Ascending aorta (tissue), 2 donors: ENCODE results near the gene RPS2. TPM values are rescaled to one million over a fixed set of nuclear protein-coding genes. Genes with fewer than 3 reads are reported as not detected.
"Not testable (repeated sequence)": the region's sequence is repeated elsewhere in the genome, so short reads cannot be mapped to it uniquely, and the experiment has no call there.

Source experiments
- DNase-seq, 2 donors: peaks; one replicate each; pipeline ENCODE4 v3.0.0-alpha.2; 2019; ENCODE audit warnings: low spot score in 2 of 2
- H3K27ac ChIP-seq, 2 donors: fragments of 200-600 bp; sonication (generic); one replicate each; pipeline ENCODE4 v1.5.1; 2016 to 2017; ENCODE audit warnings: mild to moderate bottlenecking in 1 of 2
- H3K27me3 ChIP-seq: fragments of 200-600 bp; sonication (generic); one replicate; pipeline ENCODE4 v1.5.1; 2017
- H3K36me3 ChIP-seq, 2 donors: fragments of 200-600 bp; sonication (generic); one replicate each; pipeline ENCODE4 v1.5.1; 2016
- H3K4me1 ChIP-seq, 2 donors: fragments of 200-600 bp; sonication (generic); one replicate each; pipeline ENCODE4 v1.5.1; 2016 to 2017; ENCODE audit warnings: mild to moderate bottlenecking in 1 of 2
- H3K4me3 ChIP-seq, 2 donors: fragments of 200-600 bp; sonication (generic); one replicate each; pipeline ENCODE4 v1.5.1; 2016 to 2017; ENCODE audit warnings: mild to moderate bottlenecking in 1 of 2
- H3K9me3 ChIP-seq, 2 donors: fragments of 200-600 bp; sonication (generic); one replicate each; pipeline ENCODE4 v1.5.1; 2016
- intact Hi-C: fragments of 100-400 bp; cut with DNase I; formaldehyde crosslinking; loops from one replicate; pipeline ENCODE4 v1.15.1; 2023
- total RNA-seq: library from RNA; depleted of rRNA; stranded (reverse); fragments of >200 nt; gene quantifications from one replicate; pipeline ENCODE4 v1.1.0, GENCODE V29; 2016
- TF ChIP-seq, protein P1 (sequence below), 3 experiments: fragments of 200-600 bp in 2 of 3; fragments of 450-650 bp in 1 of 3; sonication (generic) in 2 of 3; IDR thresholded peaks; one replicate each; pipeline ENCODE4 v1.5.1; 2016 to 2019; ENCODE audit warnings: antibody characterized with exemption in 3 of 3, mild to moderate bottlenecking in 1 of 3, moderate library complexity in 1 of 3

RPS2 gene
- total RNA-seq, result 2,866 TPM

DNA sequence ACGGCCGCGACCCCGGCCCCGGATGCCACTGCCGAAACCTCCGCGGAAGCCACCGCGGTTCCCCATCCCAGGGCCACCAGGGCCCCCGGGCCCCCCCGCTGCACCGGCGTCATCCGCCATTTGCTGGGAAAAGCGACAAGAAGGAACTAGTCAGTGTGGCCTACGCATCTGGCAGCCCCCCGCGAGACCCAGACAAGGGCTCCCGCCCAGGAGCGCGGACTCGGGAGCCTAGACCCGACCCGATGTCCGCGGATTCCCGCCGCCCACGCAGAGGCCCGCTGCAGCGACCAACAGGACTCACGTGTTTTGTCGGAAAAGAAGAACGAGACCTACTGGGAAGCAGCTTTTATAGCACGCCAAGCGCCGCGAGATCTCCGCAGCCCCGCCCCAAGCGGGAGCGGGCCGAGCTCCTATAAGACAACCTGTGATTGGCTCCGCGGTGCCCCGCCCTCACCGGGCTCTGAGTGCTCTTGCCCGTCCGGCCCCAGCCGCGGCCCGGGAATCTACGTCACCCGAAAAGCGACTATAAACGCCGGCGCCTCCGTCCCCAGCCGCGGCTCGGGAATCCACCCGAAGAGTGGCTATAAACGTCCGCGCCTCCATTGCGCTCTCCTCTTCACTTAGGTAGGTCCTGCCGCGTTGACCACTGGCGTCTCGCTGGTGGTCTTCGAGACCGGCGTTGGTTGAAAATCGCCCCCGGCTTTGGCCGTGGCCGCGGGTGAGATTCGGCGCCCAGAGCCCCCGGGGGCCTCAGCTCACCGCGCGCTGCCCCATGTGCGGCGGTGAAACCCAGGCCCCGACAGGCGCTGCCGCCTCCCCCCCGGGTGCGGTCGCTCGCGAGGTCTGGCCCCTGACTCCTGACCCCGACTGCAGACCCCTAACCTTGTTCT, at the start of gene RPS2:
Gene RPS2, minus strand, starts transcription at position 321 of the 890 bp plus-strand sequence. Its CDS starts 201 bp downstream, at position 120.
- intact Hi-C loops, result loop anchor here (10.0 kb wide), 1 partner anchor 550 kb away; the partner anchor contains the start of gene ATP6V0C
- H3K36me3 ChIP-seq, result peaks cover 24 to 29% of the 10 kb centered on the region in 2 donors

DNA sequence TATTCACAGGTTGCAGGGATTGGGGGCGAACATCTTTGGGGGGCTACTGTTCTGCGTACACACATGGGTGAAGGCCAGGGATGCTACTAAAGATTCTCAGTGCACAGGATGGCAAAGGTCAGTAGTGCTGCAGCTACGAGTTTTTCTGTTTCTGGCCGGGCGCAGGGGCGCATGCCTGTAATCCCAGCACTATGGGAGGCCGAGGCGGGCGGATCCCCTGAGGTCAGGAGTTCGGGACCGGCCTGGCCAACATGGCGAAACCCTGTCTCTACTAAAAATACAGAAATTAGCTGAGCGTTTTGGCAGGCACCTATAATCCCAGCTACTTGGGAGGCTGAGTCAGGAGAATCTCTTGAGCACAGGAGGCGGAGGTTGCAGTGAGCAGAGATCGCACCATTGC, 48.9 kb upstream of the RPS2 start:
- no peaks in the 10 kb centered on the region for H3K27me3 ChIP-seq
- H3K9me3 ChIP-seq, result no peaks in the 10 kb centered on the region
- intact Hi-C loops, result no loop called here
- TF ChIP-seq, protein P1, sequence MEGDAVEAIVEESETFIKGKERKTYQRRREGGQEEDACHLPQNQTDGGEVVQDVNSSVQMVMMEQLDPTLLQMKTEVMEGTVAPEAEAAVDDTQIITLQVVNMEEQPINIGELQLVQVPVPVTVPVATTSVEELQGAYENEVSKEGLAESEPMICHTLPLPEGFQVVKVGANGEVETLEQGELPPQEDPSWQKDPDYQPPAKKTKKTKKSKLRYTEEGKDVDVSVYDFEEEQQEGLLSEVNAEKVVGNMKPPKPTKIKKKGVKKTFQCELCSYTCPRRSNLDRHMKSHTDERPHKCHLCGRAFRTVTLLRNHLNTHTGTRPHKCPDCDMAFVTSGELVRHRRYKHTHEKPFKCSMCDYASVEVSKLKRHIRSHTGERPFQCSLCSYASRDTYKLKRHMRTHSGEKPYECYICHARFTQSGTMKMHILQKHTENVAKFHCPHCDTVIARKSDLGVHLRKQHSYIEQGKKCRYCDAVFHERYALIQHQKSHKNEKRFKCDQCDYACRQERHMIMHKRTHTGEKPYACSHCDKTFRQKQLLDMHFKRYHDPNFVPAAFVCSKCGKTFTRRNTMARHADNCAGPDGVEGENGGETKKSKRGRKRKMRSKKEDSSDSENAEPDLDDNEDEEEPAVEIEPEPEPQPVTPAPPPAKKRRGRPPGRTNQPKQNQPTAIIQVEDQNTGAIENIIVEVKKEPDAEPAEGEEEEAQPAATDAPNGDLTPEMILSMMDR (IDR thresholded peaks at IDR 0.05), result no peak
- no peak overlapping the region for H3K27ac ChIP-seq
- H3K4me1 ChIP-seq, result peaks cover 9 to 10% of the 10 kb centered on the region in 2 donors
- DNase-seq, result no peak
- no peaks in the 10 kb centered on the region for H3K36me3 ChIP-seq
- no peak overlapping the region for H3K4me3 ChIP-seq

More for the DNA sequence above, at the start of gene RPS2:
- peak within 1 kb of the TSS; percentile 92 to 94 for H3K4me3 ChIP-seq
- DNase-seq, result peak; percentile 94 to 100
- no peaks in the 10 kb centered on the region for H3K9me3 ChIP-seq
- H3K4me1 ChIP-seq, result peaks cover 3 to 21% of the 10 kb centered on the region in 2 donors
- H3K27ac ChIP-seq, result peak within 1 kb of the TSS; percentile 99
- H3K27me3 ChIP-seq, result no peaks in the 10 kb centered on the region
- TF ChIP-seq, protein P1 (IDR thresholded peaks at IDR 0.05), result no peak

DNA sequence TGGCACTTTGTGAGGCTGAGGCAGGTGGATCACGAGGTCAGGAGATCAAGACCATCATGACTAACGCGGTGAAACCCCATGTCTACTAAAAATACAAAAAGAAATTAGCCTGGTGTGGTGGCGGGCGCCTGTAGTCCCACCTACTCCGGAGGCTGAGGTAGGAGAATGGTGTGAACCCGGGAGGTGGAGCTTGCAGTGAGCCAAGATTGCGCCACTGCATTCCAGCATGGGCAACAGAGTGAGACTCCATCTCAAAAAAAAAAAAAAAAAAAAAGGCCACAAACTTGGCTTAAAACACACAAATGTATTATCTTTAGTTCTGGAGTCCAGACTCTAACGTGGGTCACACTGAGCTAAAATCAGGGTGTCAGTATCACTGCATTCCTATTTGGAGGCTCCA, 47.1 kb upstream of the RPS2 start:
- intact Hi-C loops, H3K4me3 ChIP-seq, H3K9me3 ChIP-seq, H3K27me3 ChIP-seq, DNase-seq, H3K27ac ChIP-seq, H3K36me3 ChIP-seq: not testable (repeated sequence)
- peaks cover 17 to 24% of the 10 kb centered on the region in 2 donors for H3K4me1 ChIP-seq

DNA sequence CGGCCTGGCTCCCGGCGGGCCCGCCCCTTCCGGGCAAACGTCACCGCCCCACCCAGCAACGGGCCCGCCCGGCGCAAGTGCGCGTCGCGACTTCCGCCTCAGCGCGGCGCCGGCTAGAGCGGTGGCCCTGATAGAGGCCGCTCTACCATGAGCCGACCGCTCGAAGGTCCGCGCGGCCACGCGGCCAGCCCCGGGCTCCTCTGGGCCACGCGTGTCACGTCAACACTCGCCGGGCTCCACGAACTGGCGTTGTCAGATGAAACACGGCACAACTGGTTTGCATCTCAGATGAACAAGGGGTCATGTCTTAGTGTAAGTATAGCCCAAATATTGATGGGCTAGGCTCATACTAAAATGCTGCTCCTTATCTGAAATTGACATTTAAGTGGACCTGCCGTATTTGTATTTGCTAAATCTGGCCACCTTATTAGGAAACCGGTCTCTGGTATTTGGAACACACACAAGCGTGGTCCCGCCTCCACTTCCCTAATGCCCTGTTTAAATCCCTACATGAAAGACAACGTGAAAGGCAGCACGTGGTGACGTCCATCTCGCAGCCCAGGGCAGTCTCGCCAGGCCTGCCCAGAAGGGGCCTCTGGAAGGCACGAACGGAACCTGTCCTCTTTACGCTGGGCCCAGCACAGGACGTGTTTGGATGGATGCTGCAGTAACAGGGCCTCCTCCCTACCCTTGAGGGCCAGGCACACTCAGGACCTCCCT, 45.3 kb upstream of the RPS2 start, which contains the start of gene ZNF598:
Gene ZNF598, minus strand, starts transcription at position 31 of the 720 bp plus-strand sequence.
- H3K4me3 ChIP-seq, result peak within 1 kb of the TSS; percentile 75 to 94
- TF ChIP-seq, protein P1 (IDR thresholded peaks at IDR 0.05), result no peak
- peak within 1 kb of the TSS; percentile 89 for H3K27ac ChIP-seq
- peaks cover 17 to 28% of the 10 kb centered on the region in 2 donors for H3K4me1 ChIP-seq
- H3K9me3 ChIP-seq, result no peaks in the 10 kb centered on the region
- no peaks in the 10 kb centered on the region for H3K27me3 ChIP-seq
- no peaks in the 10 kb centered on the region for H3K36me3 ChIP-seq
- peak in 1 of 2 donors; percentile 89 for DNase-seq
- intact Hi-C loops, result no loop called here

DNA sequence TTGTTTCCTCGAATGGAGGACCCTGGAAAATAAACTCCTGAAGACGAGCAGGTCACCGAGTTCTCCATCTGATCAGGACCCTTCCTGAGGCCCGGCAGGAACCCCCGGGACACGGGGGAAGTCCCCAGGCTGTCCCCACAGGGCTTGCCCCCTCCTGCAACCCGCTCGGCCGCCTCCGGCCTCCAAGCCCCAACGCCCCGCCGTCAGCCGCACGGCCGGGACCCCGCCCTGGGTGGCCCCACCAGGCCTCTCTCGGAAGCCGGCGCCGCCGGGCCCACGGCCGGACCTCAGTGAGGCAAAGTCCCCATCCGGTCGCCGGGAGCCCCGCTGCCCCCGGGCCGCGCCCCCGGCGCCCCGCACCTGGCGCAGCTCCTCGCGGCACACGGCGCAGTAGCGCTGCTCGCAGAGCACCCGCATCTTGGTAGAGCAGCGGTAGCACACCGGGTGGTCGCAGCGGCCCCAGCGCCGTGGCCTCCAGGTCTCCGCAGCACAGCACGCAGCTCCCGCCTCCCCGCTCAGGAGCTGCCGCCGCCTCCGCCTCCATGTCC, 44.6 kb upstream of the RPS2 start:
- intact Hi-C loops, result no loop called here
- TF ChIP-seq, protein P1 (IDR thresholded peaks at IDR 0.05), result no peak
- Histone ChIP-seq H3K4me1 (peaks cover 19 to 31% of the 10 kb centered on the region in 2 donors), H3K27ac (peak overlapping the region; percentile 52 to 75), H3K36me3 (no peaks in the 10 kb centered on the region), H3K9me3 (no peaks in the 10 kb centered on the region), H3K4me3 (peak overlapping the region; percentile 75 to 94), H3K27me3 (no peaks in the 10 kb centered on the region)
- DNase-seq, result no peak
